Adrenal gland (tissue), 5 donors: Measurements from ENCODE around the gene TADA3.

ENCODE experiments used
- CTCF ChIP-seq, 6 experiments: fragments of 450-650 bp in 4 of 6; fragments of 200-600 bp in 2 of 6; sonication (generic) in 1 of 6; IDR thresholded peaks; 1 replicate in 5 of 6; 2 replicates in 1 of 6; pipeline versions ENCODE4 v1.5.1 to v1.8.0; 2016 to 2021; ENCODE audit warnings: antibody characterized with exemption in 6 of 6, mild to moderate bottlenecking in 2 of 6, moderate library complexity in 1 of 6
- POLR2A ChIP-seq, 2 donors: fragments of 450-650 bp; IDR thresholded peaks; one replicate each; pipeline ENCODE4 v1.6.1; 2017; ENCODE audit warnings: antibody characterized with exemption in 2 of 2, mild to moderate bottlenecking in 2 of 2, moderate library complexity in 1 of 2
- donor health status: DM: no; HTN: no; CAD: no.

GRCh38 chr3:9818666-9819335 lies 26.5 kb upstream of the TADA3 start:
- TF ChIP-seq CTCF (IDR thresholded peaks at IDR 0.05): no peak
- no peak for TF ChIP-seq POLR2A (IDR thresholded peaks at IDR 0.05)
